Keratinocyte (primary cell): Measurements from ENCODE around the gene SHC3.

Source experiments
- EZH2 ChIP-seq: IDR thresholded peaks from one replicate; pipeline ENCODE4 v1.6.1; 2012; ENCODE audit warnings: inconsistent platforms, mild to moderate bottlenecking, low read length, moderate library complexity
- TF ChIP-seq, protein P1 (sequence below), 3 experiments: IDR thresholded peaks in 1 of 3; conservative IDR thresholded peaks in 1 of 3; optimal IDR thresholded peaks in 1 of 3; 2 replicates in 2 of 3; 3 replicates in 1 of 3; pipeline versions ENCODE3 to v1.5.1; 2011; ENCODE audit warnings: low read length in 3 of 3, mild to moderate bottlenecking in 3 of 3, moderate library complexity in 2 of 3, control low read depth in 1 of 3, inconsistent platforms in 1 of 3; ENCODE audit not compliant: insufficient read depth in 2 of 3; ENCODE audit errors: extremely low read depth in 1 of 3

DNA sequence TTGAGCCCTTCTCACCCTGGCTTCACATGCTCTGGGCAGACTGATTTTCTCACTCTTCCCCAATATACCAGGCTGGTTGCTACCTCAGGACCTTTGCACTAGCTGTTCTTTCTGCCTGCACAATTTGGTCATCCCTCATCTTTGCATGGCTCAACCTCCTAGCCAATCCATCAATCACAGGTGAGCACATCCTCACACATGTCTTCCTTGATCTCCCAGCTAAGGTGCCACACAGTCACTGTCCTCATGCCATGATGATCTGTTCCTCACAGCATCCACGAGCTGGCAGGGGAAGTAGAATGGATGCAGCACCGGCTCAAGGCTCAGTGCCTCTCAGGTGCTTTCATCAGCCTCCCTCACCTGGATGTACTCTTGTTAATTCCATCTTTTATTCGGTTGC, 218.0 kb downstream of the SHC3 start:
- TF ChIP-seq, protein P1, sequence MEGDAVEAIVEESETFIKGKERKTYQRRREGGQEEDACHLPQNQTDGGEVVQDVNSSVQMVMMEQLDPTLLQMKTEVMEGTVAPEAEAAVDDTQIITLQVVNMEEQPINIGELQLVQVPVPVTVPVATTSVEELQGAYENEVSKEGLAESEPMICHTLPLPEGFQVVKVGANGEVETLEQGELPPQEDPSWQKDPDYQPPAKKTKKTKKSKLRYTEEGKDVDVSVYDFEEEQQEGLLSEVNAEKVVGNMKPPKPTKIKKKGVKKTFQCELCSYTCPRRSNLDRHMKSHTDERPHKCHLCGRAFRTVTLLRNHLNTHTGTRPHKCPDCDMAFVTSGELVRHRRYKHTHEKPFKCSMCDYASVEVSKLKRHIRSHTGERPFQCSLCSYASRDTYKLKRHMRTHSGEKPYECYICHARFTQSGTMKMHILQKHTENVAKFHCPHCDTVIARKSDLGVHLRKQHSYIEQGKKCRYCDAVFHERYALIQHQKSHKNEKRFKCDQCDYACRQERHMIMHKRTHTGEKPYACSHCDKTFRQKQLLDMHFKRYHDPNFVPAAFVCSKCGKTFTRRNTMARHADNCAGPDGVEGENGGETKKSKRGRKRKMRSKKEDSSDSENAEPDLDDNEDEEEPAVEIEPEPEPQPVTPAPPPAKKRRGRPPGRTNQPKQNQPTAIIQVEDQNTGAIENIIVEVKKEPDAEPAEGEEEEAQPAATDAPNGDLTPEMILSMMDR (optimal IDR thresholded peaks at IDR 0.05 in 1 of 3, IDR thresholded peaks at IDR 0.05 in 1 of 3, conservative IDR thresholded peaks at IDR 0.05 in 1 of 3; ENCODE audit: extremely low read depth in 1 of 3, insufficient read depth in 2 of 3, low read length in 3 of 3), result no peak
- no peak for TF ChIP-seq EZH2
